ENCODE data around the gene CGN. TPM values are rescaled to one million over a fixed set of nuclear protein-coding genes. Genes with fewer than 3 reads are reported as not detected.
A peak's percentile ranks its signal among the peaks of the same experiment; 100 is the strongest.

Gene CGN
- total RNA-seq, 4 donors from 2014 or later: 0.42 to 3.1 (median 0.94) TPM

- intact Hi-C loops (cut with DNase I): no loop called here
- TF ChIP-seq POLR2A (IDR thresholded peaks at IDR 0.05; ENCODE audit: low read depth): no peak
- TF ChIP-seq POLR2AphosphoS5 (IDR thresholded peaks at IDR 0.05): no peak
- TF ChIP-seq, protein P1, sequence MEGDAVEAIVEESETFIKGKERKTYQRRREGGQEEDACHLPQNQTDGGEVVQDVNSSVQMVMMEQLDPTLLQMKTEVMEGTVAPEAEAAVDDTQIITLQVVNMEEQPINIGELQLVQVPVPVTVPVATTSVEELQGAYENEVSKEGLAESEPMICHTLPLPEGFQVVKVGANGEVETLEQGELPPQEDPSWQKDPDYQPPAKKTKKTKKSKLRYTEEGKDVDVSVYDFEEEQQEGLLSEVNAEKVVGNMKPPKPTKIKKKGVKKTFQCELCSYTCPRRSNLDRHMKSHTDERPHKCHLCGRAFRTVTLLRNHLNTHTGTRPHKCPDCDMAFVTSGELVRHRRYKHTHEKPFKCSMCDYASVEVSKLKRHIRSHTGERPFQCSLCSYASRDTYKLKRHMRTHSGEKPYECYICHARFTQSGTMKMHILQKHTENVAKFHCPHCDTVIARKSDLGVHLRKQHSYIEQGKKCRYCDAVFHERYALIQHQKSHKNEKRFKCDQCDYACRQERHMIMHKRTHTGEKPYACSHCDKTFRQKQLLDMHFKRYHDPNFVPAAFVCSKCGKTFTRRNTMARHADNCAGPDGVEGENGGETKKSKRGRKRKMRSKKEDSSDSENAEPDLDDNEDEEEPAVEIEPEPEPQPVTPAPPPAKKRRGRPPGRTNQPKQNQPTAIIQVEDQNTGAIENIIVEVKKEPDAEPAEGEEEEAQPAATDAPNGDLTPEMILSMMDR (IDR thresholded peaks at IDR 0.05): no peak
- no peak for TF ChIP-seq EP300 (IDR thresholded peaks at IDR 0.05)
- H3K27me3 ChIP-seq: no peaks in the 10 kb centered on the region
Measured at GRCh38 chr1:151510614-151510956, 602 bp upstream of the CGN start.

GRCh38 chr1:151511636-151512215, 539 bp downstream of the CGN start:
- Histone ChIP-seq H3K27me3 (no peaks in the 10 kb centered on the region), H3K4me1 (peaks cover 14 to 33% (median 29%) of the 10 kb centered on the region in 4 donors), H3K36me3 (no peaks in the 10 kb centered on the region), H3K9me3 (no peaks in the 10 kb centered on the region), H3K27ac (replicated peaks in 1 of 4) (peak overlapping the region; percentile 75 to 86 (median 81)), H3K4me3 (peak overlapping the region; percentile 77 to 78 (median 78))
- TF ChIP-seq, protein P1 (IDR thresholded peaks at IDR 0.05): peak in 1 of 3 experiments; percentile 5
- no peak for TF ChIP-seq POLR2A (IDR thresholded peaks at IDR 0.05; ENCODE audit: low read depth)
- 1% methylated on average over 8 of the region's 23 CpGs for WGBS
- intact Hi-C loops (cut with DNase I): no loop called here
- no peak for DNase-seq (ENCODE audit: extremely low spot score)

More at GRCh38 chr1:151510614-151510956, 602 bp upstream of the CGN start:
- Histone ChIP-seq H3K4me3 (peak overlapping the region; percentile 77 to 78 (median 78)), H3K9me3 (no peaks in the 10 kb centered on the region), H3K4me1 (peaks cover 14 to 27% (median 21%) of the 10 kb centered on the region in 4 donors), H3K27ac (replicated peaks in 1 of 4) (peak overlapping the region; percentile 75 to 86 (median 81)), H3K36me3 (no peaks in the 10 kb centered on the region)
- WGBS: 9% methylated on average over 10 of the region's 10 CpGs
- DNase-seq (ENCODE audit: extremely low spot score): no peak

DNA sequence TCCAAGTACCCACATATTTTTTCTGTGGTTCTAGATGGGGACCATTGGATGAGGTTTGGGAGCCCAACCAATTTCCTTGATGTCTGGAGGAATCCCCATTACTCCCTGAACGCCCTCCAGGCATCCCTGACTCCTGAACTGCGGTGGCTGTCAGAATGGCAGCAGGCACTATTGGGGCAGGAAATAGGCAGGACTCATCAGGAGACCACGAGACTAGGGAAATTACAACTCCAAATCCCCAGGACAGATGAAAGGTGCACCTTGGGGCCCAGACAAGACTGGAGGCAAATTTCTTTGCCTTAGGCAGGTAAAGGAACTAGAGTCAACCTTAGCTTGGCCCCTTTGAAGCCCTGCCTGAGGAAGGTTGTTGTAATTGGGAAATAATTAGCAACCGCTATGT, 1.1 kb downstream of the CGN start:
- H3K4me3 ChIP-seq: peak overlapping the region in 3 of 4 donors; percentile 77 to 78 (median 78)
- intact Hi-C loops (cut with DNase I): no loop called here
- no peaks in the 10 kb centered on the region for H3K9me3 ChIP-seq
- H3K36me3 ChIP-seq: no peaks in the 10 kb centered on the region
- TF ChIP-seq, protein P1 (IDR thresholded peaks at IDR 0.05): no peak
- no peak for TF ChIP-seq EP300 (IDR thresholded peaks at IDR 0.05)
- no peak for TF ChIP-seq POLR2A (IDR thresholded peaks at IDR 0.05; ENCODE audit: low read depth)
- TF ChIP-seq POLR2AphosphoS5 (IDR thresholded peaks at IDR 0.05): no peak
- H3K27ac ChIP-seq (replicated peaks in 1 of 4): no peak overlapping the region
- DNase-seq (ENCODE audit: extremely low spot score): no peak
- H3K27me3 ChIP-seq: no peaks in the 10 kb centered on the region
- peaks cover 14 to 33% (median 29%) of the 10 kb centered on the region in 4 donors for H3K4me1 ChIP-seq
- WGBS: 68% methylated on average over 4 of the region's 4 CpGs

- 69% methylated on average over 7 of the region's 8 CpGs for WGBS
- Histone ChIP-seq H3K4me1 (peaks cover 14 to 33% (median 29%) of the 10 kb centered on the region in 4 donors), H3K27me3 (no peaks in the 10 kb centered on the region), H3K9me3 (no peaks in the 10 kb centered on the region), H3K27ac (replicated peaks in 1 of 4) (no peak overlapping the region), H3K4me3 (no peak overlapping the region), H3K36me3 (no peaks in the 10 kb centered on the region)
- intact Hi-C loops (cut with DNase I): no loop called here
- no peak for DNase-seq (ENCODE audit: extremely low spot score)
- TF ChIP-seq, protein P1 (IDR thresholded peaks at IDR 0.05): no peak
- TF ChIP-seq POLR2AphosphoS5 (IDR thresholded peaks at IDR 0.05): no peak
- TF ChIP-seq EP300 (IDR thresholded peaks at IDR 0.05): no peak
- no peak for TF ChIP-seq POLR2A (IDR thresholded peaks at IDR 0.05; ENCODE audit: low read depth)
Measured at GRCh38 chr1:151512801-151513625, 1.8 kb downstream of the CGN start.

All from esophagus muscularis mucosa (tissue), 4 donors.